T-cell (primary cell): ENCODE measurements around the gene MIGA1. TPM values are rescaled to one million over a fixed set of nuclear protein-coding genes. Genes with fewer than 3 reads are reported as not detected.
"Not testable (repeated sequence)": the region's sequence is repeated elsewhere in the genome, so short reads cannot be mapped to it uniquely, and the experiment has no call there.

Experiments used
- ATAC-seq, 4 experiments: fragments of 200-7000 bp in 3 of 4; fragments of 150-1000 bp in 1 of 4; cut with Tn5 transposase; replicated peaks in 1 of 4; 1 replicate in 3 of 4; 2 replicates in 1 of 4; pipeline ENCODE4 v1.10.0; 2021; ENCODE audit warnings: moderate library complexity in 3 of 4, mild to moderate bottlenecking in 2 of 4, moderate number of reproducible peaks in 1 of 4
- CTCF ChIA-PET, 2 donors: fragments of 300-600 bp; sonication (Branson Sonifier 250); formaldehyde crosslinking; loops; one replicate each; lab custom pipeline; 2022; ENCODE audit warnings: antibody characterized with exemption in 2 of 2; lab: Charles Lee
- POLR2A ChIA-PET, 2 donors: fragments of 300-600 bp; sonication (Branson Sonifier 250); formaldehyde crosslinking; loops; one replicate each; lab custom pipeline; 2022; ENCODE audit warnings: antibody characterized with exemption in 2 of 2; lab: Charles Lee
- DNase-seq, 35 experiments: peaks; one replicate each; pipeline versions ENCODE4 v3.0.0 to v3.0.0-alpha.2; 2013 to 2023
- H3K27ac ChIP-seq: one replicate; pipeline ENCODE4 v1.5.1; 2013; ENCODE audit warnings: low read length
- H3K27me3 ChIP-seq, 2 experiments: replicated peaks in 1 of 2; 1 replicate in 1 of 2; 2 replicates in 1 of 2; pipeline versions ENCODE4 v1.6.1 to v1.7.0; 2013; ENCODE audit warnings: low read length in 1 of 2, mixed read lengths in 1 of 2; ENCODE audit not compliant: control insufficient read depth in 2 of 2, insufficient read depth in 2 of 2; ENCODE audit errors: extremely low read depth in 1 of 2
- H3K36me3 ChIP-seq, 2 donors: 1 replicate in 1 of 2; 2 replicates in 1 of 2; pipeline versions ENCODE4 v1.6.1 to v1.7.0; 2013; ENCODE audit warnings: low read length in 1 of 2; ENCODE audit not compliant: control insufficient read depth in 2 of 2, insufficient read depth in 1 of 2; ENCODE audit errors: extremely low read depth in 1 of 2
- H3K4me1 ChIP-seq, 2 experiments: 1 replicate in 1 of 2; 2 replicates in 1 of 2; pipeline versions ENCODE4 v1.6.1 to v1.7.0; 2013; ENCODE audit warnings: low read length in 2 of 2, mixed read lengths in 1 of 2; ENCODE audit not compliant: insufficient read depth in 2 of 2, control insufficient read depth in 1 of 2; ENCODE audit errors: extremely low read depth in 1 of 2
- H3K4me3 ChIP-seq, 2 donors: 1 replicate in 1 of 2; 2 replicates in 1 of 2; pipeline versions ENCODE4 v1.5.1 to v1.7.0; 2013; ENCODE audit warnings: mild to moderate bottlenecking in 2 of 2, low read length in 1 of 2, moderate library complexity in 1 of 2; ENCODE audit not compliant: control insufficient read depth in 1 of 2; ENCODE audit errors: extremely low read depth in 1 of 2
- H3K9me3 ChIP-seq: 2 replicates; pipeline ENCODE4 v1.7.0; 2013
- H3K27ac Mint-ChIP-seq, 2 donors: one replicate each; pipeline ENCODE4 v1.8.0; 2020 to 2021; ENCODE audit warnings: mild to moderate bottlenecking in 2 of 2, mixed read lengths in 2 of 2
- H3K27me3 Mint-ChIP-seq, 2 donors: one replicate each; pipeline ENCODE4 v1.8.0; 2021 to 2022; ENCODE audit warnings: mixed read lengths in 2 of 2
- H3K36me3 Mint-ChIP-seq: one replicate; pipeline ENCODE4 v1.8.0; 2021; ENCODE audit warnings: mixed read lengths
- H3K4me1 Mint-ChIP-seq, 3 donors: one replicate each; pipeline ENCODE4 v1.8.0; 2020 to 2022; ENCODE audit warnings: mixed read lengths in 3 of 3, mild to moderate bottlenecking in 1 of 3
- H3K4me3 Mint-ChIP-seq, 3 donors: one replicate each; pipeline ENCODE4 v1.8.0; 2020 to 2022; ENCODE audit warnings: mild to moderate bottlenecking in 3 of 3, mixed read lengths in 3 of 3, moderate library complexity in 3 of 3
- H3K9me3 Mint-ChIP-seq, 3 donors: one replicate each; pipeline ENCODE4 v1.8.0; 2020 to 2022; ENCODE audit warnings: mixed read lengths in 3 of 3
- WGBS: methylation state at CpG from one replicate; pipeline ENCODE4 v1.1.5; 2013; ENCODE audit warnings: missing lambda C conversion rate; ENCODE audit not compliant: insufficient coverage; 5-methylcytosine and 5-hydroxymethylcytosine counted together
- total RNA-seq, 35 experiments: library from RNA in 6 of 35; stranded (reverse) in 6 of 35; fragments of 120-200 nt in 1 of 35; gene quantifications; one replicate each; pipeline versions ENCODE4 v1.2.1 to v1.2.4 and lab custom pipeline; 2013 to 2026

The MIGA1 gene
- total RNA-seq, 5 donors from 2014 or later (not counting 1 experiment from before 2014, with no cell fraction given): 14.9 to 17.7 (median 16.1) TPM

- POLR2A ChIA-PET, DNase-seq, H3K27ac Mint-ChIP-seq, H3K27ac ChIP-seq, ATAC-seq, H3K4me3 ChIP-seq, H3K4me1 ChIP-seq, CTCF ChIA-PET, H3K27me3 ChIP-seq, H3K4me3 Mint-ChIP-seq, H3K27me3 Mint-ChIP-seq, H3K9me3 ChIP-seq, H3K9me3 Mint-ChIP-seq: not testable (repeated sequence)
- 86% methylated on average over 1 of the region's 2 CpGs for WGBS
- H3K36me3 ChIP-seq: peaks cover 20 to 34% of the 10 kb centered on the region in 2 donors
- H3K4me1 Mint-ChIP-seq: peaks cover 27 to 33% (median 30%) of the 10 kb centered on the region in 3 donors
- peaks cover 49% of the 10 kb centered on the region for H3K36me3 Mint-ChIP-seq
Observed at GRCh38 chr1:77786093-77786741, 6.8 kb downstream of the MIGA1 start.

GRCh38 chr1:77794550-77794949 is 15.1 kb downstream of the MIGA1 start:
- ChIA-PET POLR2A (interaction anchor here in 1 of 2 donors (0.7 kb wide), 1 partner anchor 14 kb away, joined by 4 read pairs; no protein-coding TSS in a partner anchor), CTCF (no interaction called here)
- ATAC-seq (no peak), DNase-seq (no peak)
- no peaks in the 10 kb centered on the region for H3K27me3 ChIP-seq
- no peaks in the 10 kb centered on the region for H3K9me3 Mint-ChIP-seq
- H3K27ac Mint-ChIP-seq: no peak overlapping the region
- peaks cover 0 to 3% of the 10 kb centered on the region in 2 experiments for H3K4me1 ChIP-seq
- H3K36me3 ChIP-seq: peaks cover 5 to 24% of the 10 kb centered on the region in 2 donors
- no peak overlapping the region for H3K4me3 Mint-ChIP-seq
- no CpG with 5 or more reads among the region's 3 CpGs for WGBS
- H3K4me1 Mint-ChIP-seq: peaks cover 30 to 38% (median 36%) of the 10 kb centered on the region in 3 donors
- H3K4me3 ChIP-seq: no peak overlapping the region
- H3K9me3 ChIP-seq: no peaks in the 10 kb centered on the region
- no peaks in the 10 kb centered on the region for H3K27me3 Mint-ChIP-seq
- H3K36me3 Mint-ChIP-seq: peaks cover 36% of the 10 kb centered on the region
- no peak overlapping the region for H3K27ac ChIP-seq

GRCh38 chr1:77796695-77797405 is 17.4 kb downstream of the MIGA1 start:
- Histone ChIP-seq H3K27ac (no peak overlapping the region), H3K9me3 (no peaks in the 10 kb centered on the region), H3K27me3 (no peaks in the 10 kb centered on the region), H3K36me3 (peaks cover 5 to 24% of the 10 kb centered on the region in 2 donors), H3K4me3 (no peak overlapping the region), H3K4me1 (peaks cover 0 to 3% of the 10 kb centered on the region in 2 experiments)
- POLR2A ChIA-PET: interaction anchor here in 1 of 2 donors (0.7 kb wide), 1 partner anchor 58 kb away, joined by 3 read pairs; no protein-coding TSS in a partner anchor
- ATAC-seq (no peak), DNase-seq (no peak)
- no CpG with 5 or more reads among the region's 5 CpGs for WGBS
- Mint-ChIP-seq H3K4me3 (no peak overlapping the region), H3K4me1 (peaks cover 37 to 44% (median 44%) of the 10 kb centered on the region in 3 donors), H3K9me3 (no peaks in the 10 kb centered on the region), H3K36me3 (peaks cover 44% of the 10 kb centered on the region), H3K27me3 (no peaks in the 10 kb centered on the region), H3K27ac (no peak overlapping the region)
- CTCF ChIA-PET: interaction anchor here in 1 of 2 donors (1.0 kb wide), 1 partner anchor 18 kb away, joined by 3 read pairs; no protein-coding TSS in a partner anchor

- Histone ChIP-seq H3K4me3 (no peak overlapping the region), H3K4me1 (peaks cover 0 to 3% of the 10 kb centered on the region in 2 experiments), H3K9me3 (no peaks in the 10 kb centered on the region), H3K27ac (no peak overlapping the region), H3K36me3 (peaks cover 5 to 32% of the 10 kb centered on the region in 2 donors), H3K27me3 (no peaks in the 10 kb centered on the region)
- H3K4me1 Mint-ChIP-seq: peaks cover 32 to 39% (median 39%) of the 10 kb centered on the region in 3 donors
- ChIA-PET CTCF (interaction anchor here (0.6 to 1.0 kb wide), 2 partner anchors 17 to 34 kb away, joined by 3 to 9 read pairs; no protein-coding TSS in a partner anchor), POLR2A (no interaction called here)
- no peak overlapping the region for H3K27ac Mint-ChIP-seq
- H3K9me3 Mint-ChIP-seq: no peaks in the 10 kb centered on the region
- H3K4me3 Mint-ChIP-seq: no peak overlapping the region
- ATAC-seq (no peak), DNase-seq (no peak)
- no peaks in the 10 kb centered on the region for H3K27me3 Mint-ChIP-seq
- H3K36me3 Mint-ChIP-seq: peaks cover 43% of the 10 kb centered on the region
Observed at GRCh38 chr1:77797991-77798390, 18.5 kb downstream of the MIGA1 start.

GRCh38 chr1:77802026-77802425 is 22.6 kb downstream of the MIGA1 start:
- ChIA-PET POLR2A (no interaction called here), CTCF (no interaction called here)
- Histone ChIP-seq H3K27me3 (no peaks in the 10 kb centered on the region), H3K4me3 (no peak overlapping the region), H3K4me1 (peaks cover 0 to 3% of the 10 kb centered on the region in 2 experiments), H3K9me3 (no peaks in the 10 kb centered on the region), H3K27ac (no peak overlapping the region), H3K36me3 (peaks cover 5 to 48% of the 10 kb centered on the region in 2 donors)
- ATAC-seq (no peak), DNase-seq (no peak)
- WGBS: no CpG with 5 or more reads among the region's 2 CpGs
- peaks cover 51% of the 10 kb centered on the region for H3K36me3 Mint-ChIP-seq
- H3K9me3 Mint-ChIP-seq: no peaks in the 10 kb centered on the region
- peaks cover 24 to 29% (median 28%) of the 10 kb centered on the region in 3 donors for H3K4me1 Mint-ChIP-seq
- no peak overlapping the region for H3K27ac Mint-ChIP-seq
- no peaks in the 10 kb centered on the region for H3K27me3 Mint-ChIP-seq
- H3K4me3 Mint-ChIP-seq: no peak overlapping the region

- POLR2A ChIA-PET: no interaction called here
- peak overlapping the region in 1 of 2 donors; percentile 6 for H3K27ac Mint-ChIP-seq
- Histone ChIP-seq H3K4me3 (no peak overlapping the region), H3K27ac (no peak overlapping the region), H3K9me3 (no peaks in the 10 kb centered on the region), H3K36me3 (peaks cover 5 to 54% of the 10 kb centered on the region in 2 donors), H3K27me3 (no peaks in the 10 kb centered on the region), H3K4me1 (peaks cover 0 to 1% of the 10 kb centered on the region in 2 experiments)
- H3K9me3 Mint-ChIP-seq: no peaks in the 10 kb centered on the region
- no peak for DNase-seq
- CTCF ChIA-PET: interaction anchor here in 1 of 2 donors (0.6 kb wide), 2 partner anchors 311 to 519 kb away, joined by 3 read pairs; no protein-coding TSS in a partner anchor
- WGBS: no CpG with 5 or more reads among the region's 2 CpGs
- H3K4me1 Mint-ChIP-seq: peaks cover 16% of the 10 kb centered on the region in 3 donors
- no peak overlapping the region for H3K4me3 Mint-ChIP-seq
- no peaks in the 10 kb centered on the region for H3K27me3 Mint-ChIP-seq
- ATAC-seq: no peak
- peaks cover 46% of the 10 kb centered on the region for H3K36me3 Mint-ChIP-seq
Observed at GRCh38 chr1:77803371-77803770, 23.9 kb downstream of the MIGA1 start.
